Smooth muscle cell of the brain vasculature (primary cell): ENCODE measurements around the gene LAS1L.
"Not testable (repeated sequence)": the region's sequence is repeated elsewhere in the genome, so short reads cannot be mapped to it uniquely, and the experiment has no call there.

Experiments
- DNase-seq: peaks from one replicate; pipeline ENCODE4 v3.0.0-alpha.2; 2012; ENCODE audit warnings: low read depth, low spot score

Gene LAS1L

DNA sequence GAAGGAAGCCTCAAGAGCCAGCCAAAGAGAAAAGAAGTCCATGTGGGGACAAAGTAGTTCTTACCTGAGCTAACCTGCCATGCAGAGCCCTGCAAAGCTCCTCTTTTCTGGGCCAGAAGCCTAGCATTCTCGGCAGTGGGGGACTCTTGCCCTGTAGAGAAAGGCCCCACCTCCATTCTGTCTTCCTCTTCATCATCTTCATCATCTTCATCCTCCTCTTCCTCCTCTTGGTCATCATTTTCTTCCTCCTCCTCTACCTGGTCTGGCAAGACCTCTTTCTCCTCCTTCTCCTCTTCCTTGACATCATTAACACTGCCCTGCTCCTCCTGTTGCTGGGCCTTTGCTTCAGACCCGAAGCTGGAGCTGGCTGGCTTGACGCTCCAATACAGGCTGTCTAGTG, 16.7 kb downstream of the LAS1L start:
- no peak for DNase-seq

GRCh38 chrX:65516756-65517155, 17.8 kb downstream of the LAS1L start:
- DNase-seq: no peak

- no peak for DNase-seq
Observed at GRCh38 chrX:65513610-65514009, 21.0 kb downstream of the LAS1L start.

- no peak for DNase-seq
Observed at GRCh38 chrX:65509400-65509799, 25.2 kb downstream of the LAS1L start.

- no peak for DNase-seq
Observed at GRCh38 chrX:65508851-65509250, 25.7 kb downstream of the LAS1L start.

DNA sequence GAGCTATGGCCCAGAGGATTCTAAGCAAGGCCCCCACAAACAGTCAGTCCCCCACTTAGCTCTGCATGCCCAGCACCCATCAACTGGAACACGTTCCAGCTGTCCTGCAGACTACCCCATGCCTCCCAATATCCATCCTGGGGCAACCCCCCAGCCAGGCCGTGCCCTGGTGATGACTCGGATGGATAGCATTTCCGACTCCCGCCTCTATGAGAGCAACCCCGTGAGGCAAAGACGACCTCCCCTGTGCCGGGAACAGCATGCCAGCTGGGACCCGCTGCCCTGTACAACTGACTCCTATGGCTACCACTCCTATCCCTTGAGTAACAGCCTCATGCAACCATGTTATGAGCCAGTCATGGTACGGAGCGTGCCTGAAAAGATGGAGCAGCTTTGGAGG, 32.0 kb downstream of the LAS1L start:
- no peak for DNase-seq

- no peak for DNase-seq
Observed at GRCh38 chrX:65493431-65493830, 41.2 kb downstream of the LAS1L start.

DNA sequence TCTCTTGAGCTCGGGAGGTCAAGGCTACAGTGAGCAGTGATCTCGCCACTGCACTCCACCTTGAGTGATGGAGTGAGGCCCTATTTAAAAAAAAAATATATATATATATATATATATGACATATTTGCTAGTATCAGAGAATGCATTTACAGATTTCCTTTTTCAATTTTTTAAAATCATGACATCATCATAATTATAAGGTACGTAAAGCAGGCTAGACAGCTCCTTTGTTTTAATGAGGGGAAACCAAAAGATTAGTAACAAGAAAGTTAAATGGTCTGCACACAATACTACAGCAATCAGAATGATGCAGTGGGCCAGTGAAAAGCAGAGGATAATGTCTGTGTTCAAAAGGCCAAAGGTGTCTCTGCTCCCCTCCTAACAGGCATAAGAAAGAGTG, 43.0 kb downstream of the LAS1L start:
- no peak for DNase-seq

DNA sequence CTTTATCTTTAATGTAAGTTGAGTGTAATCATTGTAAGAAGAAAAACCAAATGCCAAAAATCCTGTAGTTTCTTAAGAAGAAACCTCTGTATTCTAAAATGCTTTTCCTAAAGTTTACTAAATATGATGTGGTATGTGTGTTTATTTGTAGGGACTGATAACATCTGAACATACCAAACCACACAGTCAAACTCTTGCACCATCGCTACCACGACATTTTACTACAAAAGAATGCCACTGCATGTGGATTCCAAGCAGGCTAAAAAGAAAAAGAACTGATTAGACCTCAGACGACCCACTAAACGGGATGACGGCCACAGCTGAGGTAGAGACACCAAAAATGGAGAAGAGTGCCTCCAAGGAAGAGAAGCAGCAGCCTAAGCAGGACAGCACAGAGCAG, 46.1 kb downstream of the LAS1L start:
- DNase-seq: no peak

GRCh38 chrX:65480960-65481359, 53.6 kb downstream of the LAS1L start:
- no peak for DNase-seq

GRCh38 chrX:65479102-65479501, 55.5 kb downstream of the LAS1L start:
- DNase-seq: not testable (repeated sequence)

- no peak for DNase-seq
Observed at GRCh38 chrX:65476564-65476963, 58.0 kb downstream of the LAS1L start.

GRCh38 chrX:65463550-65463949, 71.0 kb downstream of the LAS1L start:
- DNase-seq: no peak
